Naive thymus-derived CD4-positive, alpha-beta T cell (primary cell): ENCODE measurements around the gene PLEK2. TPM values are rescaled to one million over a fixed set of nuclear protein-coding genes. Genes with fewer than 3 reads are reported as not detected.
A peak's percentile ranks its signal among the peaks of the same experiment; 100 is the strongest.
"Not testable (repeated sequence)": the region's sequence is repeated elsewhere in the genome, so short reads cannot be mapped to it uniquely, and the experiment has no call there.

Source experiments
- ATAC-seq: fragments of 150-1000 bp; cut with Tn5 transposase; 2 replicates; pipeline ENCODE4 v1.10.0; 2021; ENCODE audit warnings: mild to moderate bottlenecking, moderate library complexity
- CTCF ChIA-PET: fragments of 350-600 bp; sonication (Branson Sonifier 250); formaldehyde crosslinking; loops from one replicate; lab custom pipeline; 2021; ENCODE audit warnings: antibody characterized with exemption; lab: Charles Lee
- POLR2A ChIA-PET: fragments of 350-600 bp; sonication (Branson Sonifier 250); formaldehyde crosslinking; loops from one replicate; lab custom pipeline; 2021; ENCODE audit warnings: antibody characterized with exemption, inconsistent platforms; lab: Charles Lee
- DNase-seq, 9 donors: peaks; one replicate each; pipeline versions ENCODE4 v3.0.0 to v3.0.0-alpha.2; 2020 to 2022; ENCODE audit warnings: mixed read lengths in 1 of 9
- H3K27ac ChIP-seq: one replicate; pipeline ENCODE4 v1.7.0; 2013; ENCODE audit warnings: mild to moderate bottlenecking, low read depth, low read length, moderate library complexity
- H3K27me3 ChIP-seq, 2 donors: one replicate each; pipeline ENCODE4 v1.7.0; 2013; ENCODE audit warnings: low read length in 2 of 2, mild to moderate bottlenecking in 2 of 2, moderate library complexity in 2 of 2; ENCODE audit not compliant: control insufficient read depth in 2 of 2, insufficient read depth in 2 of 2
- H3K36me3 ChIP-seq, 3 experiments: 1 replicate in 2 of 3; 2 replicates in 1 of 3; pipeline ENCODE4 v1.7.0; 2013; ENCODE audit warnings: low read length in 3 of 3, mild to moderate bottlenecking in 3 of 3, moderate library complexity in 1 of 3; ENCODE audit not compliant: insufficient read depth in 3 of 3, control insufficient read depth in 2 of 3
- H3K4me1 ChIP-seq, 2 donors: one replicate each; pipeline ENCODE4 v1.7.0; 2013; ENCODE audit warnings: low read length in 2 of 2, mild to moderate bottlenecking in 2 of 2, moderate library complexity in 1 of 2; ENCODE audit not compliant: control insufficient read depth in 2 of 2, insufficient read depth in 2 of 2
- H3K4me3 ChIP-seq: 2 replicates; pipeline ENCODE4 v1.7.0; 2013; ENCODE audit warnings: mild to moderate bottlenecking, low read length
- H3K9me3 ChIP-seq, 3 experiments: 1 replicate in 2 of 3; 2 replicates in 1 of 3; pipeline ENCODE4 v1.7.0; 2013; ENCODE audit warnings: low read length in 3 of 3; ENCODE audit not compliant: control insufficient read depth in 2 of 3
- H3K27ac Mint-ChIP-seq, 9 donors: one replicate each; pipeline ENCODE4 v1.8.0; 2020 to 2022; ENCODE audit warnings: mixed read lengths in 9 of 9, mild to moderate bottlenecking in 8 of 9, moderate library complexity in 5 of 9, inconsistent platforms in 2 of 9
- H3K27me3 Mint-ChIP-seq, 5 donors: one replicate each; pipeline ENCODE4 v1.8.0; 2021 to 2022; ENCODE audit warnings: mixed read lengths in 5 of 5, mild to moderate bottlenecking in 1 of 5
- H3K36me3 Mint-ChIP-seq, 5 donors: one replicate each; pipeline ENCODE4 v1.8.0; 2020 to 2022; ENCODE audit warnings: mixed read lengths in 5 of 5, mild to moderate bottlenecking in 3 of 5, inconsistent platforms in 1 of 5
- H3K4me1 Mint-ChIP-seq, 7 donors: one replicate each; pipeline ENCODE4 v1.8.0; 2020 to 2022; ENCODE audit warnings: mixed read lengths in 7 of 7, mild to moderate bottlenecking in 3 of 7, inconsistent platforms in 1 of 7
- H3K4me3 Mint-ChIP-seq, 10 donors: one replicate each; pipeline ENCODE4 v1.8.0; 2020 to 2022; ENCODE audit warnings: mild to moderate bottlenecking in 10 of 10, mixed read lengths in 10 of 10, moderate library complexity in 6 of 10, inconsistent platforms in 2 of 10
- H3K9me3 Mint-ChIP-seq, 11 donors: one replicate each; pipeline ENCODE4 v1.8.0; 2020 to 2022; ENCODE audit warnings: mixed read lengths in 11 of 11, mild to moderate bottlenecking in 4 of 11, inconsistent platforms in 1 of 11, moderate library complexity in 1 of 11
- intact Hi-C, 2 donors: fragments of 100-400 bp; cut with micrococcal nuclease; formaldehyde crosslinking; loops; one replicate each; pipeline ENCODE4 v1.15.1; 2023
- polyA plus RNA-seq, 2 donors: library from polyadenylated mRNA; unstranded; fragments of 300-500 nt; fragmentation: Illumina TruSeq; gene quantifications; one replicate each; pipeline ENCODE4 v1.2.3, GENCODE V29; 2021
- total RNA-seq, 6 experiments: library from RNA in 5 of 6; stranded (reverse) in 5 of 6; gene quantifications; 1 replicate in 5 of 6; 2 replicates in 1 of 6; pipeline ENCODE4 v1.2.3 and lab custom pipeline; 2021 to 2026

Gene PLEK2
- total and polyA plus RNA-seq, 7 experiments from 2014 or later: 0.36 to 5.4 (median 2.6) TPM

- Mint-ChIP-seq H3K27ac (no peak overlapping the region), H3K36me3 (peaks cover 0 to 4% (median 0%) of the 10 kb centered on the region in 5 donors), H3K4me1 (peaks cover 0 to 13% (median 9%) of the 10 kb centered on the region in 7 donors), H3K9me3 (no peaks in the 10 kb centered on the region), H3K27me3 (peaks cover 0 to 11% (median 0%) of the 10 kb centered on the region in 5 donors), H3K4me3 (no peak overlapping the region)
- ATAC-seq (no peak), DNase-seq (no peak)
- Histone ChIP-seq H3K27me3 (peaks cover 0 to 3% of the 10 kb centered on the region in 2 donors), H3K9me3 (no peaks in the 10 kb centered on the region), H3K36me3 (no peaks in the 10 kb centered on the region), H3K27ac (no peak overlapping the region), H3K4me3 (no peak overlapping the region), H3K4me1 (peaks cover 0 to 3% of the 10 kb centered on the region in 2 donors)
- POLR2A ChIA-PET: no interaction called here
- CTCF ChIA-PET: interaction anchor here (1.2 kb wide), 1 partner anchor 162 kb away, joined by 5 read pairs; no protein-coding TSS in a partner anchor
- intact Hi-C loops: no loop called here
Measured at GRCh38 chr14:67409461-67409860, 2.5 kb downstream of the PLEK2 start.

GRCh38 chr14:67408122-67408801 is 3.7 kb downstream of the PLEK2 start:
- H3K4me1 Mint-ChIP-seq: peaks cover 0 to 12% (median 9%) of the 10 kb centered on the region in 7 donors
- H3K27ac ChIP-seq, H3K9me3 Mint-ChIP-seq, POLR2A ChIA-PET, ATAC-seq, CTCF ChIA-PET, H3K4me3 Mint-ChIP-seq, H3K4me1 ChIP-seq, H3K4me3 ChIP-seq, H3K27me3 ChIP-seq, DNase-seq, H3K36me3 Mint-ChIP-seq, H3K27ac Mint-ChIP-seq, H3K9me3 ChIP-seq, H3K36me3 ChIP-seq, intact Hi-C loops: not testable (repeated sequence)
- H3K27me3 Mint-ChIP-seq: peaks cover 0 to 11% (median 0%) of the 10 kb centered on the region in 5 donors

- Histone ChIP-seq H3K27me3 (no peaks in the 10 kb centered on the region), H3K36me3 (no peaks in the 10 kb centered on the region), H3K4me1 (no peaks in the 10 kb centered on the region), H3K4me3 (no peak overlapping the region), H3K27ac (no peak overlapping the region), H3K9me3 (no peaks in the 10 kb centered on the region)
- intact Hi-C loops: no loop called here
- Mint-ChIP-seq H3K9me3 (peaks cover 0 to 4% (median 0%) of the 10 kb centered on the region in 11 donors), H3K27me3 (no peaks in the 10 kb centered on the region), H3K4me3 (no peak overlapping the region), H3K4me1 (peaks cover 0 to 4% (median 0%) of the 10 kb centered on the region in 7 donors), H3K27ac (no peak overlapping the region), H3K36me3 (peaks cover 0 to 4% (median 0%) of the 10 kb centered on the region in 5 donors)
- ChIA-PET CTCF (interaction anchor here (0.7 kb wide), 1 partner anchor 8 kb away, joined by 5 read pairs; no protein-coding TSS in a partner anchor), POLR2A (no interaction called here)
- ATAC-seq (no peak), DNase-seq (no peak)
Measured at GRCh38 chr14:67405771-67406170, 6.2 kb downstream of the PLEK2 start.

- H3K27me3 Mint-ChIP-seq: peaks cover 0 to 9% (median 0%) of the 10 kb centered on the region in 5 donors
- H3K9me3 Mint-ChIP-seq: peaks cover 0 to 4% (median 0%) of the 10 kb centered on the region in 11 donors
- intact Hi-C loops: no loop called here
- POLR2A ChIA-PET: interaction anchor here (0.6 kb wide), 1 partner anchor 575 kb away, joined by 3 read pairs; no protein-coding TSS in a partner anchor
- H3K4me3 ChIP-seq: no peak overlapping the region
- CTCF ChIA-PET: no interaction called here
- no peak overlapping the region for H3K27ac ChIP-seq
- no peak overlapping the region for H3K27ac Mint-ChIP-seq
- no peaks in the 10 kb centered on the region for H3K4me1 Mint-ChIP-seq
- H3K36me3 Mint-ChIP-seq: peaks cover 0 to 5% (median 0%) of the 10 kb centered on the region in 5 donors
- no peaks in the 10 kb centered on the region for H3K27me3 ChIP-seq
- no peak for ATAC-seq
- no peak overlapping the region for H3K4me3 Mint-ChIP-seq
- H3K4me1 ChIP-seq: no peaks in the 10 kb centered on the region
- H3K9me3 ChIP-seq: no peaks in the 10 kb centered on the region
- no peaks in the 10 kb centered on the region for H3K36me3 ChIP-seq
- peak in 1 of 9 donors; percentile 6 for DNase-seq
Measured at GRCh38 chr14:67400434-67400833, 11.5 kb downstream of the PLEK2 start.

- H3K27ac Mint-ChIP-seq: no peak overlapping the region
- ATAC-seq (no peak), DNase-seq (no peak)
- Histone ChIP-seq H3K4me3 (no peak overlapping the region), H3K27me3 (no peaks in the 10 kb centered on the region), H3K27ac (no peak overlapping the region), H3K4me1 (no peaks in the 10 kb centered on the region), H3K9me3 (no peaks in the 10 kb centered on the region), H3K36me3 (no peaks in the 10 kb centered on the region)
- no peak overlapping the region for H3K4me3 Mint-ChIP-seq
- CTCF ChIA-PET: no interaction called here
- POLR2A ChIA-PET: no interaction called here
- peaks cover 0 to 8% (median 5%) of the 10 kb centered on the region in 5 donors for H3K36me3 Mint-ChIP-seq
- H3K4me1 Mint-ChIP-seq: no peaks in the 10 kb centered on the region
- peaks cover 0 to 9% (median 0%) of the 10 kb centered on the region in 5 donors for H3K27me3 Mint-ChIP-seq
- intact Hi-C loops: no loop called here
- H3K9me3 Mint-ChIP-seq: peaks cover 0 to under 1% (median 0%) of the 10 kb centered on the region in 11 donors
Measured at GRCh38 chr14:67397536-67397935, 14.4 kb downstream of the PLEK2 start.

GRCh38 chr14:67396381-67396970 is 15.5 kb downstream of the PLEK2 start:
- POLR2A ChIA-PET: no interaction called here
- H3K27me3 ChIP-seq: no peaks in the 10 kb centered on the region
- CTCF ChIA-PET: no interaction called here
- no peaks in the 10 kb centered on the region for H3K4me1 ChIP-seq
- H3K4me3 ChIP-seq: no peak overlapping the region
- H3K36me3 Mint-ChIP-seq: peaks cover 0 to 10% (median 7%) of the 10 kb centered on the region in 5 donors
- H3K27ac Mint-ChIP-seq: no peak overlapping the region
- H3K9me3 ChIP-seq: no peaks in the 10 kb centered on the region
- H3K4me1 Mint-ChIP-seq: peaks cover 0 to 9% (median 7%) of the 10 kb centered on the region in 7 donors
- no peak for DNase-seq
- peaks cover 0 to 9% (median 0%) of the 10 kb centered on the region in 5 donors for H3K27me3 Mint-ChIP-seq
- intact Hi-C loops: no loop called here
- H3K4me3 Mint-ChIP-seq: no peak overlapping the region
- H3K9me3 Mint-ChIP-seq: no peaks in the 10 kb centered on the region
- no peaks in the 10 kb centered on the region for H3K36me3 ChIP-seq
- ATAC-seq: no peak
- no peak overlapping the region for H3K27ac ChIP-seq
